Measurements from ENCODE around the gene PHACTR1. TPM values are rescaled to one million over a fixed set of nuclear protein-coding genes. Genes with fewer than 3 reads are reported as not detected.

PHACTR1 gene
- total and polyA plus RNA-seq, 2 experiments from 2014 or later: 0.65 to 3.2 TPM

DNA sequence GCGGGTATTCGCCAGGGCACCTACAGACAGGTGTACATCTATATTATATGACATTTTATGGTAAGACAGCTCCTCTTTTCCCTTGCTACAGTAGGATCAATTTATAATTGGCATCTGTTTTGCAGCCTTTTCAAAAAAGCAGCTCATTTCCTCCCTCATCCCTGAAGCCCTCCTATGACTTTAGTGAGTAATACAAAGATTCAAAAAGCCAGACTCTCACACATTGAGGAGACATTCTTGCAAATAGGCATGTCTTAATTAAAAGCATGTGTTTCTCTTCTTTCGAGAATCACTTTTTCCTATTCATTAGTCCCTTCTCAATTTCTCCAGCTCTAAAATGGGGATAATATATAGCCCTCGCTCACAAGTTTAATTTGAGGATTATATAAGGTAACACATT lies 328.3 kb downstream of the PHACTR1 start:
- Histone ChIP-seq H4K20me1 (ENCODE audit: insufficient read depth) (no peaks in the 10 kb centered on the region), H3K4me3 (no peak overlapping the region), H3K36me3 (ENCODE audit: low read depth) (no peaks in the 10 kb centered on the region), H3K4me1 (ENCODE audit: insufficient read depth) (no peaks in the 10 kb centered on the region), H3F3A (ENCODE audit: insufficient read depth) (no peaks in the 10 kb centered on the region), H3K9me2 (ENCODE audit: insufficient read depth) (no peaks in the 10 kb centered on the region), H2AFZ (no peak overlapping the region), H3K27me3 (replicated peaks; ENCODE audit: insufficient read depth) (no peaks in the 10 kb centered on the region; the same call in 1 of the 2 replicates), H3K79me2 (ENCODE audit: insufficient read depth) (no peaks in the 10 kb centered on the region), H3K9ac (no peak overlapping the region), H3K27ac (no peak overlapping the region), H3K9me3 (ENCODE audit: low read depth) (no peaks in the 10 kb centered on the region), H3K4me2 (ENCODE audit: unreplicated experiment) (no peak overlapping the region)
- 72 to 75% methylated on average over 4 of the region's 4 CpGs for WGBS, 2 experiments (ENCODE audit: low coverage in 1 of 2, low lambda C conversion rate in 2 of 2, missing lambda C conversion rate in 2 of 2)
- no peak for DNase-seq
- in situ Hi-C loops (cut with MboI): no loop called here
- no peak for TF ChIP-seq EZH2phosphoT487 (IDR thresholded peaks at IDR 0.05; ENCODE audit: insufficient read depth, low read depth)
- no peak for TF ChIP-seq EZH2 (IDR thresholded peaks at IDR 0.05; ENCODE audit: insufficient read depth, poor library complexity, severe bottlenecking)

- Histone ChIP-seq H3K9me2 (ENCODE audit: insufficient read depth) (no peaks in the 10 kb centered on the region), H4K20me1 (ENCODE audit: insufficient read depth) (no peaks in the 10 kb centered on the region), H2AFZ (no peak overlapping the region), H3K4me1 (ENCODE audit: insufficient read depth) (no peaks in the 10 kb centered on the region), H3K4me2 (ENCODE audit: unreplicated experiment) (no peak overlapping the region), H3K27ac (no peak overlapping the region), H3K9me3 (ENCODE audit: low read depth) (no peaks in the 10 kb centered on the region), H3F3A (ENCODE audit: insufficient read depth) (no peaks in the 10 kb centered on the region), H3K27me3 (replicated peaks; ENCODE audit: insufficient read depth) (no peaks in the 10 kb centered on the region; the same call in 1 of the 2 replicates), H3K4me3 (no peak overlapping the region), H3K79me2 (ENCODE audit: insufficient read depth) (no peaks in the 10 kb centered on the region), H3K9ac (no peak overlapping the region), H3K36me3 (ENCODE audit: low read depth) (no peaks in the 10 kb centered on the region)
- no peak for DNase-seq
- in situ Hi-C loops (cut with MboI): no loop called here
- TF ChIP-seq EZH2 (IDR thresholded peaks at IDR 0.05; ENCODE audit: insufficient read depth, poor library complexity, severe bottlenecking) (no peak), EZH2phosphoT487 (IDR thresholded peaks at IDR 0.05; ENCODE audit: insufficient read depth, low read depth) (no peak)
- 89 to 93% methylated on average over 2 of the region's 2 CpGs for WGBS, 2 experiments (ENCODE audit: low coverage in 1 of 2, low lambda C conversion rate in 2 of 2, missing lambda C conversion rate in 2 of 2)
Measured at GRCh38 chr6:13045676-13046075, 329.1 kb downstream of the PHACTR1 start.

GRCh38 chr6:13046084-13046483 lies 329.5 kb downstream of the PHACTR1 start:
- no peak for DNase-seq
- H3K4me1 ChIP-seq (ENCODE audit: insufficient read depth): no peaks in the 10 kb centered on the region
- no peaks in the 10 kb centered on the region for H3K27me3 ChIP-seq (replicated peaks; ENCODE audit: insufficient read depth)
- no peaks in the 10 kb centered on the region for H3K9me2 ChIP-seq (ENCODE audit: insufficient read depth)
- H3F3A ChIP-seq (ENCODE audit: insufficient read depth): no peaks in the 10 kb centered on the region
- no peak overlapping the region for H3K9ac ChIP-seq
- H3K79me2 ChIP-seq (ENCODE audit: insufficient read depth): no peaks in the 10 kb centered on the region
- H3K9me3 ChIP-seq (ENCODE audit: low read depth): no peaks in the 10 kb centered on the region
- in situ Hi-C loops (cut with MboI): no loop called here
- no peaks in the 10 kb centered on the region for H3K36me3 ChIP-seq (ENCODE audit: low read depth)
- no peak overlapping the region for H2AFZ ChIP-seq
- H3K27ac ChIP-seq: no peak overlapping the region
- H4K20me1 ChIP-seq (ENCODE audit: insufficient read depth): no peaks in the 10 kb centered on the region
- no peak overlapping the region for H3K4me3 ChIP-seq
- TF ChIP-seq EZH2 (IDR thresholded peaks at IDR 0.05; ENCODE audit: insufficient read depth, poor library complexity, severe bottlenecking) (no peak), EZH2phosphoT487 (IDR thresholded peaks at IDR 0.05; ENCODE audit: insufficient read depth, low read depth) (no peak)
- H3K4me2 ChIP-seq (ENCODE audit: unreplicated experiment): no peak overlapping the region
- 85 to 88% methylated on average over 4 of the region's 4 CpGs for whole genome bisulfite sequencing, 2 experiments (ENCODE audit: low coverage in 1 of 2, low lambda C conversion rate in 2 of 2, missing lambda C conversion rate in 2 of 2)

- Histone ChIP-seq H3K27ac (no peak overlapping the region), H3K36me3 (ENCODE audit: low read depth) (no peaks in the 10 kb centered on the region), H3K4me1 (ENCODE audit: insufficient read depth) (no peaks in the 10 kb centered on the region), H3K9me3 (ENCODE audit: low read depth) (no peaks in the 10 kb centered on the region), H3F3A (ENCODE audit: insufficient read depth) (no peaks in the 10 kb centered on the region), H2AFZ (no peak overlapping the region), H3K9ac (no peak overlapping the region), H3K27me3 (replicated peaks; ENCODE audit: insufficient read depth) (no peaks in the 10 kb centered on the region), H4K20me1 (ENCODE audit: insufficient read depth) (no peaks in the 10 kb centered on the region), H3K79me2 (ENCODE audit: insufficient read depth) (no peaks in the 10 kb centered on the region), H3K4me2 (ENCODE audit: unreplicated experiment) (no peak overlapping the region), H3K4me3 (no peak overlapping the region), H3K9me2 (ENCODE audit: insufficient read depth) (no peaks in the 10 kb centered on the region)
- in situ Hi-C loops (cut with MboI): no loop called here
- no peak for TF ChIP-seq EZH2 (IDR thresholded peaks at IDR 0.05; ENCODE audit: insufficient read depth, poor library complexity, severe bottlenecking)
- no peak for TF ChIP-seq EZH2phosphoT487 (IDR thresholded peaks at IDR 0.05; ENCODE audit: insufficient read depth, low read depth)
- DNase-seq: peak; percentile 33
- 44% methylated on average over 2 of the region's 2 CpGs for WGBS, 2 experiments (ENCODE audit: low coverage in 1 of 2, low lambda C conversion rate in 2 of 2, missing lambda C conversion rate in 2 of 2)
Measured at GRCh38 chr6:13048113-13048512, 331.5 kb downstream of the PHACTR1 start.

- Histone ChIP-seq H3K9me2 (ENCODE audit: insufficient read depth) (no peaks in the 10 kb centered on the region), H3K79me2 (ENCODE audit: insufficient read depth) (no peaks in the 10 kb centered on the region), H2AFZ (no peak overlapping the region), H4K20me1 (ENCODE audit: insufficient read depth) (no peaks in the 10 kb centered on the region), H3K27me3 (replicated peaks; ENCODE audit: insufficient read depth) (no peaks in the 10 kb centered on the region), H3F3A (ENCODE audit: insufficient read depth) (no peaks in the 10 kb centered on the region), H3K9me3 (ENCODE audit: low read depth) (no peaks in the 10 kb centered on the region), H3K4me3 (no peak overlapping the region), H3K27ac (no peak overlapping the region), H3K9ac (no peak overlapping the region), H3K4me2 (ENCODE audit: unreplicated experiment) (no peak overlapping the region), H3K36me3 (ENCODE audit: low read depth) (no peaks in the 10 kb centered on the region), H3K4me1 (ENCODE audit: insufficient read depth) (no peaks in the 10 kb centered on the region)
- DNase-seq: no peak
- TF ChIP-seq EZH2 (IDR thresholded peaks at IDR 0.05; ENCODE audit: insufficient read depth, poor library complexity, severe bottlenecking) (no peak), EZH2phosphoT487 (IDR thresholded peaks at IDR 0.05; ENCODE audit: insufficient read depth, low read depth) (no peak)
- in situ Hi-C loops (cut with MboI): no loop called here
Measured at GRCh38 chr6:13049666-13050254, 333.2 kb downstream of the PHACTR1 start.

Measured in GM23248 (cell line).